ENCODE data around the gene BSX.

BSX gene

DNA sequence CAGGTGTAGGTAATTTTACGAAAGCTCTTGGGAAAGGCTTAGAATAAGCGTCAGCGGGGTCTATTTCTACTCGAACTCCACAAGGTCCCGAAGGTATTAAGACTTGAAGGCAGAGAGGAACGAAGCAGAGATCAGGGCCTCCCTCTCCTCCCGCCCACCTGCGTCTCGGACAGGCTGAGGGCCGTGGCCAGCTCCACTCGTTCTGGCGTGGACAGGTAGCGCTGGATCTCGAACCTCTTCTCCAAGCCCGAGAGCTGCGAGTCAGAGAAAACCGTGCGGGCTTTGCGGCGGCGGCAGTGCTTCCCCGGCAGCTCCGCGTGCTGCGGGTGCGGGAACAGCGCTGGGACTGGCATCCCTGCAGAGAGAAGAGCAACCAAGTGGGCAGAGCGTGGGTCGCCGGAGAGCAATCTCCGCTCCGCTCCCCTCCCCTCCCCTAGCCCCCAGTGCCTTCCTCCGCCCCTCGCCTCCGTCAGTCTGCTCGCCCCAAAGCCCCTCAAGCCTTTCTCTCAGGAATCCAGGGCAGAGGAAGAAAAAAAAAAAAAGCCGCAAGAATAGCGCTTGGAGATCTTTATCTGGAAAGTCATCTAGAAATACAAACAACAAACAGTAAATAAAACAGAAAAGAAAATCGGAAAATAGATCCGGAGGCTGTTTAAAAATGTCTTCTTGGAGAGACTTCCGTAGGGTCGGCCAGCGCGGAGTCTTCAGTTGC, 2.4 kb downstream of the BSX start:
- TF ChIP-seq, protein P1, sequence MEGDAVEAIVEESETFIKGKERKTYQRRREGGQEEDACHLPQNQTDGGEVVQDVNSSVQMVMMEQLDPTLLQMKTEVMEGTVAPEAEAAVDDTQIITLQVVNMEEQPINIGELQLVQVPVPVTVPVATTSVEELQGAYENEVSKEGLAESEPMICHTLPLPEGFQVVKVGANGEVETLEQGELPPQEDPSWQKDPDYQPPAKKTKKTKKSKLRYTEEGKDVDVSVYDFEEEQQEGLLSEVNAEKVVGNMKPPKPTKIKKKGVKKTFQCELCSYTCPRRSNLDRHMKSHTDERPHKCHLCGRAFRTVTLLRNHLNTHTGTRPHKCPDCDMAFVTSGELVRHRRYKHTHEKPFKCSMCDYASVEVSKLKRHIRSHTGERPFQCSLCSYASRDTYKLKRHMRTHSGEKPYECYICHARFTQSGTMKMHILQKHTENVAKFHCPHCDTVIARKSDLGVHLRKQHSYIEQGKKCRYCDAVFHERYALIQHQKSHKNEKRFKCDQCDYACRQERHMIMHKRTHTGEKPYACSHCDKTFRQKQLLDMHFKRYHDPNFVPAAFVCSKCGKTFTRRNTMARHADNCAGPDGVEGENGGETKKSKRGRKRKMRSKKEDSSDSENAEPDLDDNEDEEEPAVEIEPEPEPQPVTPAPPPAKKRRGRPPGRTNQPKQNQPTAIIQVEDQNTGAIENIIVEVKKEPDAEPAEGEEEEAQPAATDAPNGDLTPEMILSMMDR (conservative IDR thresholded peaks at IDR 0.05; ENCODE audit: low read length) = no peak
- no peak for TF ChIP-seq EZH2phosphoT487 (IDR thresholded peaks at IDR 0.05; ENCODE audit: borderline replicate concordance)
- Histone ChIP-seq H3K4me2 (ENCODE audit: low read depth, low read length, poor library complexity, severe bottlenecking) (no peak overlapping the region), H3K9me3 (ENCODE audit: insufficient read depth, low read depth, low read length) (no peaks in the 10 kb centered on the region), H3K9me2 (replicated peaks; ENCODE audit: low read depth, low read length) (no peaks in the 10 kb centered on the region), H3K4me1 (ENCODE audit: insufficient read depth, low read length, poor library complexity, severe bottlenecking) (no peaks in the 10 kb centered on the region), H3F3A (ENCODE audit: low read depth) (no peaks in the 10 kb centered on the region), H3K4me3 (ENCODE audit: low read length, poor library complexity, severe bottlenecking) (no peak overlapping the region), H3K9ac (ENCODE audit: low read depth, low read length, poor library complexity, severe bottlenecking) (no peak overlapping the region), H2AFZ (ENCODE audit: low read length) (no peak overlapping the region), H3K79me2 (ENCODE audit: insufficient read depth, low read length) (no peaks in the 10 kb centered on the region), H3K36me3 (ENCODE audit: insufficient read depth, low read length) (no peaks in the 10 kb centered on the region), H3K27me3 (ENCODE audit: insufficient read depth, low read length, poor library complexity, severe bottlenecking) (no peaks in the 10 kb centered on the region), H4K20me1 (ENCODE audit: insufficient read depth, low read length, poor library complexity, severe bottlenecking) (no peaks in the 10 kb centered on the region)

DNA sequence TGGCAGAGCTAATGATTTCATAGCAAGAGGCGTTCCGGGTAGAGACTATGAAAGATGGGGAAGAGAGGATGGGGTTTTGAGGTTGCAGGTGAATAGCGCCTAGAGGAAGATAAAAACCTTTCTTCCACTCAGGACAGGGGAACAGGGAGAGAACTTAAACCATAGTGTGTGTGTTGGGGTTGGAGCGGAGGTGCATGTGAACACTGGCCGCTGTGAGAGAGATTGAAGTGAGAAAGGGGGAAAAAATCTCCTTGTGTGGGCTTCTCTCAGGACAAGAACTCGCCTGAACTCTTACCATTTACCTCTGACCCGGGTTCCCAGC, 3.4 kb downstream of the BSX start:
- TF ChIP-seq EZH2phosphoT487 (IDR thresholded peaks at IDR 0.05; ENCODE audit: borderline replicate concordance) = no peak
- TF ChIP-seq, protein P1 (conservative IDR thresholded peaks at IDR 0.05; ENCODE audit: low read length) = no peak
- no peaks in the 10 kb centered on the region for H3K9me2 ChIP-seq (replicated peaks; ENCODE audit: low read depth, low read length)
- no peaks in the 10 kb centered on the region for H3K79me2 ChIP-seq (ENCODE audit: insufficient read depth, low read length)
- no peaks in the 10 kb centered on the region for H3K36me3 ChIP-seq (ENCODE audit: insufficient read depth, low read length)
- H3K4me2 ChIP-seq (ENCODE audit: low read depth, low read length, poor library complexity, severe bottlenecking) = no peak overlapping the region
- no peaks in the 10 kb centered on the region for H3F3A ChIP-seq (ENCODE audit: low read depth)
- H4K20me1 ChIP-seq (ENCODE audit: insufficient read depth, low read length, poor library complexity, severe bottlenecking) = no peaks in the 10 kb centered on the region
- no peak overlapping the region for H2AFZ ChIP-seq (ENCODE audit: low read length)
- H3K9ac ChIP-seq (ENCODE audit: low read depth, low read length, poor library complexity, severe bottlenecking) = no peak overlapping the region
- H3K27me3 ChIP-seq (ENCODE audit: insufficient read depth, low read length, poor library complexity, severe bottlenecking) = no peaks in the 10 kb centered on the region
- no peaks in the 10 kb centered on the region for H3K4me1 ChIP-seq (ENCODE audit: insufficient read depth, low read length, poor library complexity, severe bottlenecking)
- no peaks in the 10 kb centered on the region for H3K9me3 ChIP-seq (ENCODE audit: insufficient read depth, low read depth, low read length)
- H3K4me3 ChIP-seq (ENCODE audit: low read length, poor library complexity, severe bottlenecking) = no peak overlapping the region

DNA sequence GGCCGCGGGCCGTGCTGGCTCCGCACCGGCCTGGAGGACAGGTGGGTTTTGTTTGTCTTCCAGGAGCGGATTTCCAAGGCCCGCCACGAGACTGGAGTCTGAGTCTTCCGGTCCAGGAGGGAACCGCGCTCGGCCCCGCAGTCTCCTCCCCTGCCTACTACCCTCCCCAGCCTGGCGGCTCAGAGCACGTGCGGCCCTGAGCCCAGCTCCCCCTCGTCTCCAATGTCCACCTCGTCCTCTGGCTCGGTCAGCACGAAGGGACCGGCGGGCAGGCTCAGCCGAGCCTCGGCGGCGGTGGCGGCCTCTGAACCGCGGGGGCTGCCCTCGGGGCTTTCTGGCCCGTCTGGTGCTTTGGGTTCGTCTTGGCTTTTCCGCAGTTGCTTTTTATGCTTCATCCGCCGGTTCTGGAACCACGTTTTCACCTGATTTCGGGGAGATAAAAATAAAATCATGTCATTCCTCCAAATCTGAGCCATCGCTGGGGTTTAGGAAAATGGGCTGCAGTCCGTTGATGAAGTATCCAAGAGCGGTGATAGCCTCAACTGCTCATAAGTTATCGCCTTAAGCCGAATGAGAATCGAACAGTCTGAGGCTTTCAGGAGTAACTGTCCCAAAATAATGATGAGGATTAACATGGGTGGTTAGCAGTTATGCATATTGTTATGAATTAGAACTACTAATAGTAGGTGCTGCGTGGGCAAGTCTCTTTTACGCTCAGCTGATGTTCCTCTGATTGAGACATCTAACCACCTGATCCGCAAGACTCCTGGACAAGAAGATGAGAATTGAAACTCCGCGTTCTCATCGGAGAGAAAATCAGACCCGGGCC, 4.0 kb downstream of the BSX start:
- Histone ChIP-seq H3K79me2 (ENCODE audit: insufficient read depth, low read length) (no peaks in the 10 kb centered on the region), H3K4me1 (ENCODE audit: insufficient read depth, low read length, poor library complexity, severe bottlenecking) (no peaks in the 10 kb centered on the region), H3K9me2 (replicated peaks; ENCODE audit: low read depth, low read length) (no peaks in the 10 kb centered on the region), H3K9me3 (ENCODE audit: insufficient read depth, low read depth, low read length) (no peaks in the 10 kb centered on the region), H3K27me3 (ENCODE audit: insufficient read depth, low read length, poor library complexity, severe bottlenecking) (no peaks in the 10 kb centered on the region), H3K36me3 (ENCODE audit: insufficient read depth, low read length) (no peaks in the 10 kb centered on the region), H4K20me1 (ENCODE audit: insufficient read depth, low read length, poor library complexity, severe bottlenecking) (no peaks in the 10 kb centered on the region), H2AFZ (ENCODE audit: low read length) (no peak overlapping the region), H3K4me2 (ENCODE audit: low read depth, low read length, poor library complexity, severe bottlenecking) (no peak overlapping the region), H3K4me3 (ENCODE audit: low read length, poor library complexity, severe bottlenecking) (no peak overlapping the region), H3K9ac (ENCODE audit: low read depth, low read length, poor library complexity, severe bottlenecking) (no peak overlapping the region), H3F3A (ENCODE audit: low read depth) (no peaks in the 10 kb centered on the region)
- TF ChIP-seq EZH2phosphoT487 (IDR thresholded peaks at IDR 0.05; ENCODE audit: borderline replicate concordance) = no peak
- TF ChIP-seq, protein P1 (conservative IDR thresholded peaks at IDR 0.05; ENCODE audit: low read length) = no peak

All from Loucy (cell line).